MG63 (cell line): Measurements from ENCODE around the gene TOP3B. TPM values are rescaled to one million over a fixed set of nuclear protein-coding genes. Genes with fewer than 3 reads are reported as not detected.
"Not testable (repeated sequence)": the region's sequence is repeated elsewhere in the genome, so short reads cannot be mapped to it uniquely, and the experiment has no call there.

Source experiments
- DNase-seq: peaks from one replicate; pipeline ENCODE4 v3.0.0-alpha.2; 2020
- H3K27me3 ChIP-seq: fragments of 250-450 bp; sonication (Bioruptor Pico); 2 replicates; pipeline ENCODE4 v1.5.1; 2020; ENCODE audit warnings: mild to moderate bottlenecking, moderate library complexity
- H3K36me3 ChIP-seq: fragments of 250-450 bp; sonication (Bioruptor Pico); 2 replicates; pipeline ENCODE4 v1.5.1; 2020; ENCODE audit warnings: mild to moderate bottlenecking, moderate library complexity
- H3K4me3 ChIP-seq: fragments of 250-450 bp; sonication (Bioruptor Pico); 2 replicates; pipeline ENCODE4 v1.5.1; 2020; ENCODE audit warnings: mild to moderate bottlenecking, moderate library complexity
- H3K9me3 ChIP-seq: fragments of 250-450 bp; sonication (Bioruptor Pico); 2 replicates; pipeline ENCODE4 v1.5.1; 2020; ENCODE audit warnings: mild to moderate bottlenecking, moderate library complexity
- total RNA-seq: library from RNA; depleted of rRNA; stranded (reverse); fragments of >200 nt; shearing (Covaris generic); gene quantifications from 2 replicates; pipeline ENCODE4 v1.2.3, GENCODE V29; 2014; ENCODE audit warnings: low replicate concordance; rRNA removed

TOP3B gene
- total RNA-seq, 1 experiment from 2014 or later = 35.8 TPM

DNA sequence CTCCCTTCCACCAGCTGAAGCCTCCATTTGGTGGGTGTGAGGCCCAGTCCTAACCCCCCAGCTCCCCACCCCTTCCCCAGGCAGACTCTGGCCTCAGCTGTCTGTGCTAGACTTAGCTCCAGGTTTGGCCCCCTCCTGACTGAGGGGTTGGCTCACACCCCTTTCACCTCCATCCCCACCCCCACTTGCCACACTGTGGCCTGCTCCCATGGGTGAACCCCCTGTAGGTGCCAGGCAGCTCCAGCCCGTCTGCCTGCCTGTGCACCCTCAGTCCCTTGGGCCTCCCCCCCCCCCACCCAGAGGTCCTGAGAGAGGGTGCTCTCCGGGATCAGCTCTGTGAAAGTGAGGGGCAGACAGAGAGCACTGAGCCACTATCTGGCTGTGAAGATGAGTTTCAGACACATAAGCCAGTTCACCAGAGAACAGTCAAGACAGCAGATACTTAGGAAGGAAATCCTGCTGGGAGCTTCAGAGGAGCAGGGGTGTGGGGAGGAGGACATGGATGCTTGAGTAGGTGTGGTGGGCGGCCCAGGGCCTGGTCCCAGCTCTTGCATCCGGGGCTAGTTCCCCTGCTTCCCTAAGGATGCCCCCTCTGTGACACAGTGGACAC, 66.2 kb downstream of the TOP3B start:
- no peak for DNase-seq
- no peaks in the 10 kb centered on the region for H3K27me3 ChIP-seq
- H3K36me3 ChIP-seq = no peaks in the 10 kb centered on the region
- H3K4me3 ChIP-seq = no peak overlapping the region
- H3K9me3 ChIP-seq = no peaks in the 10 kb centered on the region

GRCh38 chr22:21915624-21916308, 66.8 kb downstream of the TOP3B start:
- no peak for DNase-seq
- H3K9me3 ChIP-seq = no peaks in the 10 kb centered on the region

DNA sequence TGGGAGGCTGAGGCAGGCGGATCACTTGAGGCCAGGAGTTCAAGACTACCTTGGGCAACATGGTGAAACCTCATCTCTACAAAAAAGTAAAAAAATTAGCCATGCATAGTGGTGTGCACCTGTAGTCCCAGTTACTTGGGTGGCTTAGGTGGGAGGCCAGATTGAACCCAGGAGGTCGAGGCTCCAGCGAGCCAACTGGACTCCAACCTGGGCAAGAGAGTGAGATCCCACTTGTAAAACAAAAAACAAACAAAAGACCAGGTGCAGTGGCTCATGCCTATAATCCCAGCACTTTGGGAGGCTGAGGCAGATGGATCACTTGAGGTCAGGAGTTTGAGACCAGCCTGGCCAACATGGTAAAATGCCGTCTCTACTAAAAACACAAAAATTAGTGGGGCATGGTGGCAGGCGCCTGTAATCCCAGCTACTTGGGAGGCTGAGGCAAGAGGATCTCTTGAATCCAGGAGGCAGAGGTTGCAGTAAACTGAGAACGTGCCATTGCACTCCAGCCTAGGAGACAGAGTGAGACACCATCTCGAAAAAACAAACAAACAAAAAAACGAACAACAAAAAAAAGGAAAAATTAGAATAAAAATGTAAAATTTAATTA, 68.4 kb downstream of the TOP3B start:
- not testable (repeated sequence) for H3K9me3 ChIP-seq, H3K4me3 ChIP-seq, H3K36me3 ChIP-seq, H3K27me3 ChIP-seq, DNase-seq

More at GRCh38 chr22:21915624-21916308, 66.8 kb downstream of the TOP3B start:
- no peaks in the 10 kb centered on the region for H3K27me3 ChIP-seq
- H3K4me3 ChIP-seq = no peak overlapping the region
- H3K36me3 ChIP-seq = no peaks in the 10 kb centered on the region

DNA sequence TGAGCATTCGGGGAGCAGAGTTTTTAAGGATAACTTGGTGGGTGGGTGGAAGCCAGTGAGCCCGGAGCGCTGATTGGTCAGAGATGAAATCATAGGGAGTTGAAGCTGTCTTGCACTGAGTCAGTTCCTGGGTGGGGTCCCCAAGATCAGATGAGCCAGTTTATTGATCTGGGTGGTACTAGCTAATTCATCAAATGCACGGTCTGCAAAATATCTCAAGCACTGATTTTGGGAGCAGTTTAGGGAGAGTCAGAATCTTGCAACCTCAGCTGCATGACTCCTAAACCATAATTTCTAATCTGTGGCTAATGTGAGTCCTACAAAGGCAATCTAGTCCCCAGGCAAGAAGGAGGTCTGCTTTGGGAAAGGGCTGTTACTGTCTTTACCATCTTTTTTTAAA, 72.2 kb downstream of the TOP3B start:
- H3K36me3 ChIP-seq, H3K27me3 ChIP-seq, H3K9me3 ChIP-seq, H3K4me3 ChIP-seq, DNase-seq: not testable (repeated sequence)

- Histone ChIP-seq H3K36me3 (no peaks in the 10 kb centered on the region), H3K4me3 (no peak overlapping the region), H3K9me3 (no peaks in the 10 kb centered on the region), H3K27me3 (no peaks in the 10 kb centered on the region)
- DNase-seq = no peak
These were observed 72.7 kb downstream of the TOP3B start for GRCh38 chr22:21909871-21910270.

DNA sequence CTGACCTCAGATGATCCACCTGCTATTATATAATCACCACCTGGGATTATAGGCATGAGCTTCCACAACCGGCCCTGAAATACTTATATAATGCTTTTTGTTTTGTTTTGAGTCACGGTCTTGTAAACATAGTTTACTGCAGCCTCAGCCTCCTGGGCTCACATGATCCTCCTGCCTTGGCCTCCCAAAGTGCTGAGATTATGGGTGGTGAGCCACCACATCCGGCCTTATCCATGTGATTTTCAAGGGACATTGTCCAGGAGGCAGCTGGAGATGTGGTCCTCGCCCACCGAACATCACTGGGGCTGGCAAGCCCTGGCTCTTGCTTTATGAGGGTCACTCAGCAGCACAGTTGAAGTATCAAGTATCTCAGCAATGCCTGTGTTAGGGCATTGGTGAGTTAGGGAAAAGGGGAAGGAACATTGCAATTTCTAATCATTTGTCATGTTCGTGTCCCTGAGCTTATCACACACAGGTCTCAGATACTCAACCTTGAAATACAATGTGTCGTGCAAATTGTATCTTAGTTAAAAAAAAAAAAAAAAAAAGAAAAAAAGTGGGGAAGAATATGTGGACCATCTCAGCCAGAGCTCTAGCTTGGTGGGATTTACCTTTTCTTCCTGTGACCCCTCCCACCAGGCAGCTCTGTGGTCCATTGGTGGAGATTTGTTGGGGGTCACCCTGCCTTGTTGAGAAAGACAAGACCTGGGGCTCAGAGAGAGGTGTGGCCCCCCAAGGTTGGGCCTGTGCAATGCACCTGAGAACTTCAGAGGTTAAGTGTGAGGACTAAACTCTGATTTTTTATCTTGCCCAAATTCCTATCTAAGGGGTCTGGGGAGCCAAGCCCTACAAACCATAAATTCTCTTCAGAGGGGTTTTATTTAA, 74.7 kb downstream of the TOP3B start:
- H3K9me3 ChIP-seq = no peaks in the 10 kb centered on the region
- no peaks in the 10 kb centered on the region for H3K36me3 ChIP-seq
- DNase-seq = no peak
- H3K27me3 ChIP-seq = no peaks in the 10 kb centered on the region
- no peak overlapping the region for H3K4me3 ChIP-seq

Other genes with a start within 250 kb of the TOP3B start
- gene YPEL1, start 247.0 kb downstream of the TOP3B start, total RNA-seq = 0.07 TPM in 1 of 2 replicates, not detected in the other
- 47.7 and 63.0 TPM in 2 replicates for gene MAPK1, start 115.1 kb downstream of the TOP3B start, total RNA-seq
- 27.1 and 45.5 TPM in 2 replicates for gene PPM1F, start 29.9 kb downstream of the TOP3B start, total RNA-seq